Cerebellar cortex (tissue), 1 donor: ENCODE data around the gene TFB1M.

ENCODE experiments used
- DNase-seq: peaks from one replicate; pipeline ENCODE4 v3.0.0-alpha.2; 2015; ENCODE audit warnings: low spot score

Gene TFB1M

GRCh38 chr6:155297669-155298068, 16.6 kb downstream of the TFB1M start:
- DNase-seq, result no peak

GRCh38 chr6:155292711-155293110, 21.6 kb downstream of the TFB1M start:
- DNase-seq, result no peak

- DNase-seq, result no peak
Measured at GRCh38 chr6:155291291-155291690, 23.0 kb downstream of the TFB1M start.

- DNase-seq, result no peak
Measured at GRCh38 chr6:155290491-155290890, 23.8 kb downstream of the TFB1M start.

- DNase-seq, result no peak
Measured at GRCh38 chr6:155287762-155288161, 26.5 kb downstream of the TFB1M start.

GRCh38 chr6:155284775-155285174, 29.5 kb downstream of the TFB1M start:
- no peak for DNase-seq

GRCh38 chr6:155278319-155279049, 35.8 kb downstream of the TFB1M start:
- no peak for DNase-seq

- no peak for DNase-seq
Measured at GRCh38 chr6:155276638-155277037, 37.6 kb downstream of the TFB1M start.

- no peak for DNase-seq
Measured at GRCh38 chr6:155275808-155276480, 38.3 kb downstream of the TFB1M start.

- DNase-seq, result no peak
Measured at GRCh38 chr6:155274533-155274932, 39.8 kb downstream of the TFB1M start.

- no peak for DNase-seq
Measured at GRCh38 chr6:155274106-155274505, 40.2 kb downstream of the TFB1M start.

GRCh38 chr6:155273431-155273830, 40.9 kb downstream of the TFB1M start:
- DNase-seq, result no peak

GRCh38 chr6:155272353-155273232, 41.7 kb downstream of the TFB1M start:
- no peak for DNase-seq

GRCh38 chr6:155271145-155271544, 43.1 kb downstream of the TFB1M start:
- no peak for DNase-seq

GRCh38 chr6:155270561-155271091, 43.7 kb downstream of the TFB1M start:
- DNase-seq, result no peak

- no peak for DNase-seq
Measured at GRCh38 chr6:155269765-155270164, 44.5 kb downstream of the TFB1M start.

- DNase-seq, result peak; percentile 25
Measured at GRCh38 chr6:155268088-155268867, 46.0 kb downstream of the TFB1M start.

GRCh38 chr6:155267411-155267810, 46.9 kb downstream of the TFB1M start:
- no peak for DNase-seq

GRCh38 chr6:155265843-155266535, 48.3 kb downstream of the TFB1M start:
- DNase-seq, result no peak

GRCh38 chr6:155264693-155265320, 49.5 kb downstream of the TFB1M start:
- DNase-seq, result no peak
